HG03354 (cell line): ENCODE measurements around the gene ELOVL6.

Experiments used
- ATAC-seq: cut with Tn5 transposase; IDR thresholded peaks from one replicate; pipeline ENCODE4 v1.9.1; 2021; ENCODE audit warnings: mild to moderate bottlenecking; ENCODE audit not compliant: unreplicated experiment, poor library complexity, severe bottlenecking

Gene ELOVL6

DNA sequence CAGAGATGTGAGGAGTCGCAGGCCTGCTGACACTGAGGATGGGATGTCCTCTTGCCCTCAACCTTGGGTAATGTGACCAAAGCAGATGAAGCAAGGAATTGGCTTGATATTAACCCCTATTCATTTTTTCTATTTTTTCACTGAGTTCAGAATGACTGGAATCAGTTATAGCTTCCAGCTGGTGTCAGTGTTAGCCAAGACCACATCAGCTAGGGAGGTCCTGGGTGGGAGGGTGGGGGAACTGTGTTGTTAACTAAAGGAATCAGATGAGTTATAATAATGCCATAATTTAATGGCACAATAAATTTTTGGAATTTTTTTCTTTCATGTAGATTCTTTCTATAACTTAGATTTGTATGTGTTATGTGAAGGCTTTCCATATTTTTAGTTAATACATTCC, 193.9 kb downstream of the ELOVL6 start:
- ATAC-seq, result no peak

- ATAC-seq, result no peak
These were observed 194.8 kb downstream of the ELOVL6 start for GRCh38 chr4:110003401-110004187.

GRCh38 chr4:110002326-110002725, 196.1 kb downstream of the ELOVL6 start:
- ATAC-seq, result no peak

DNA sequence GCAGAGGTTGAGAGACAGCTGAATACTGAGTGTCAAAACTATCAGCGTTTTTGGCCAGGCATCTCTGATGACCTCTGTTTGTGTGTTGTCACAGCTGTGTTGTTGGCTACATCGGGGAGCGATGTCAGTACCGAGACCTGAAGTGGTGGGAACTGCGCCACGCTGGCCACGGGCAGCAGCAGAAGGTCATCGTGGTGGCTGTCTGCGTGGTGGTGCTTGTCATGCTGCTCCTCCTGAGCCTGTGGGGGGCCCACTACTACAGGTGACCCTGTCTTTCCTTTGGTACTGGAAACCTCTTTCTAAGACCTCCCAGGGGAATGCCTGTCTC, 198.9 kb downstream of the ELOVL6 start:
- ATAC-seq, result no peak

DNA sequence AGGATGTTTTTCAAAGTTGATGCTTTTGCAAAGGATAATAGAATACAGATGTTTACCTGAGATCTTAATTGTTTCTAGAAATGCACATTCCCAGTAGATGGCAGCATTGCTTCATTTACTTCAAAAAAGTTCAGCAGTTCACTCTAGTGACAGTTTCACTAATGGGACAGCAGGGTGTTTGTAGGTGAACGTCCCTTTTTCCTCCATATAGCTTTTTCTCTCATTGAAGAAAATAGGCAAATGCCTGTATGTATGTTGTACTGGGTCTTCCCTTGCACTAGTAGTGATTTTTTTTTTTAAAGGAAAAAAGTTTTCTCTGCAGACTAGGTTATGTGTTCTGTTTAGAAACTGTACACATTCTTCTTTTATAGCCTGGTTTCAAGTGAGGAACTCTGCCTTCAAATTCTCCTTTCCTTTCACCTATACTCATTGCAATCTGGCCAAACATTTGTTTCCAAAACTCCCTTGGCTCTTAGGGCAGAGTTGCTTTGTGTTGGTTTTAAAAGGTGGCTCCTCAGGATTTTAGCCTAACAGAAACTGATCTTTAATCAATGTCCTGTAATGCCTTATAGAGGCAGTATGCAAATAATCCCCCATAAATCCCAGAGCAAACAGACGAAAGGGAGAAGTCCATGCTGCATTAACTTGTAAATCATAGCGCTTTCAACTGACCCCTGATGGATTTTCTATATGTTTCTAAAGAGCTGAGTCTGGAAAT, 199.4 kb downstream of the ELOVL6 start:
- ATAC-seq, result peak; percentile 40

DNA sequence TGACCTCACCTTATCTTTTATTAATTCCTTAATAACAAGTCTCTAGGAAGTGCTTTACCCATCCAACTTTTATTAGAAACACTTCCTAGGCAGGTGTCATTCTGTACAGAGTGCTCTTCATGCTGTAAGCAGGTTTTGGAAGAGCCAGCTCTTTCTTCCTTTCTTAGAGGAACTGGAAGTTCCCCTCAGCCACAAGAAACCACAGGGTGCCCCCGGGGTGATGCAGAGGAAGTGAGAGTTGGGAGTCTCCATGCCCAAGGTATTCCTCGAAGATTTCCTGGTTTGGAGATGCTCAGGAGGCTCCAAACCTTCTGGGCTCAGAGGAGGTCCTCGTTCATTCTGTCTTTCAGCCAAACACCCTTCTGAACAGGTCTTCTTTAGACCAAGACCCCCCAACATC, 201.9 kb downstream of the ELOVL6 start:
- ATAC-seq, result no peak
